G401.6 (cell line): ENCODE data around the gene MAP2K4.
"Not testable (repeated sequence)": the region's sequence is repeated elsewhere in the genome, so short reads cannot be mapped to it uniquely, and the experiment has no call there.

Experiments
- FAIRE-seq: peaks from 2 replicates; lab custom pipeline; 2012; peaks lifted over from hg19 to GRCh38; lab: Jason Lieb, UNC

Gene MAP2K4

DNA sequence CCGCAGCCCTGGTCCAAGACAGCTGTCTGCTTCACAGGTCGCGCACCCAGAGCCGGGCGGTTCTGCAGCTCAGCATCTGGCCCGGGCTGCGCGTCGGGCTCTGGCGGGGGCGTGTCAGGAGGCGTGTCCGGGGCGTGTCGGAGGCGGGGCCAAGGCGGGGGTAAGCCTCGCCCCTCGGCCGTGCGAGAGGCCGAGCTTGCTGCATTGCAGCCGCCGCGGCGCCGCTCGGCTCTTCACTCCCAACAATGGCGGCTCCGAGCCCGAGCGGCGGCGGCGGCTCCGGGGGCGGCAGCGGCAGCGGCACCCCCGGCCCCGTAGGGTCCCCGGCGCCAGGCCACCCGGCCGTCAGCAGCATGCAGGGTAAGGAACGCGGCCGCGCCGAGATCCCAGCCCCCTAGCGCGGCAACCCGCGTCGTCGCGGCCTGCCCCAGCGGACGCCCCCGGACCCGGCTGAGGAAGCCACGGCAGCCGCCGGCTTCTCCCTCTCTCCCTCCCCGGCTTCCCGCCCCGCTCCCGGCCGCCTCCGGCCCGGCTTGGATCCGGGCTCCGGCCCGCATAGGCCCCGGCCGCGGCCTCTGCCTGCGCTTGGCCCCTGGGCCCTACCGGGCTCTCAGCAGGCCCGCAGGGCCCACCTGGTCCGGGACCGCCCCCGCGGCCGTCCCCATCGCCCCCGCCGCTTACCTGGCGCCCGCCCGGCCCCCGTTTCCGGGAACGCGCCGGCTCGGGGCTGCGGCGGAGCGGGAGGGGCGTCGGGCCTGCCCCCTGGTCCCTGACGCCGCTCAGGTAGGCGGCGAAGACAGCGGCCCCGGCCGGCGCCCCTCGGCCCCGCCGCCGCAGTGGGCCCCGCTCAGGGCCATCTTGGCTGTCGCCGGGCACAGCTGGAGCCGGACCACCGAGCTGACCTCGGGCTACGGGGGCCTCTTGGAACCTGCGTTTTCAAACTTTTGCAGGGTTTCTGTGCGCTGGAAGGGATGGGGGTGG is at the start of gene MAP2K4:
Gene MAP2K4 (plus strand): TSS at position 236 of the 981 bp plus-strand sequence. CDS start 10 bp downstream, at position 246.
- FAIRE-seq = no peak

- FAIRE-seq = not testable (repeated sequence)
Observed at GRCh38 chr17:11972741-11973140, 47.9 kb upstream of the MAP2K4 start.

DNA sequence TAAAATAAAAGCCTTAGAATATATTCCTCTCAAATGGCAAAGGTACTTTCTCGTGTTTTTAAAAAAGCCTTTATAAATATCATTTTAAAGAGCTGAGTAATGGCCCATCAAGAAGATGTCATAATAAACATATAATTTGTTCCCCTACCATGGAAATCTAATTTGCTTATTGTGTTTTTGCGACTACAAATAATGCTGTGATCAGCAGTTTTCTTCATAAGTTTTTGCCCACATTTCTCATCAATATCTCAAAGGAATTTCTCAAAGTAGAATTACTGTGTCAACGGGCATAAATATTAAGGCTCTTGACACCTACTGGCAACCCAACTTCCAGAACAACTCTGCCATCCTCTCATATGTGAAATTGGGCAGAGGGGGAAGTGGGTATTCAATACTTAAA is 40.9 kb upstream of the MAP2K4 start:
- FAIRE-seq = no peak

DNA sequence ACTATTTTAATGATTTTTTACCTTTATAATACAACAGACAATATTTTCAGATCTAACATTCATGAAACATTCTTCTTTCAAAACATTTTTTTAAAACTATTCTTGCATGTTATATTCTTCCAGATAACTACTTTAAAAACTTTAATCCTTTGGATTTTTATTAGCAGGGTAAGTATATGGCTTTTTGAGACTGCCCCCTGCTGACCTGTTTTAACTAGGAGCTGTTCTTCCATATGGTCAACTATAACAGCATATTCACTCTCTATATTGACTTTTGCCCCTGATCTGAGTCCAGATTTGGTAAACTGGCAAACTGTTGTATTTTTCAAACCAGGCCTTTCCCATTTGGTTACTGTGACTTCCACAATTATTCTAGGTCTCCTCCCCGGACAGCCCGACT is 39.9 kb upstream of the MAP2K4 start:
- no peak for FAIRE-seq

- FAIRE-seq = no peak
Observed at GRCh38 chr17:11981862-11982261, 38.8 kb upstream of the MAP2K4 start.

DNA sequence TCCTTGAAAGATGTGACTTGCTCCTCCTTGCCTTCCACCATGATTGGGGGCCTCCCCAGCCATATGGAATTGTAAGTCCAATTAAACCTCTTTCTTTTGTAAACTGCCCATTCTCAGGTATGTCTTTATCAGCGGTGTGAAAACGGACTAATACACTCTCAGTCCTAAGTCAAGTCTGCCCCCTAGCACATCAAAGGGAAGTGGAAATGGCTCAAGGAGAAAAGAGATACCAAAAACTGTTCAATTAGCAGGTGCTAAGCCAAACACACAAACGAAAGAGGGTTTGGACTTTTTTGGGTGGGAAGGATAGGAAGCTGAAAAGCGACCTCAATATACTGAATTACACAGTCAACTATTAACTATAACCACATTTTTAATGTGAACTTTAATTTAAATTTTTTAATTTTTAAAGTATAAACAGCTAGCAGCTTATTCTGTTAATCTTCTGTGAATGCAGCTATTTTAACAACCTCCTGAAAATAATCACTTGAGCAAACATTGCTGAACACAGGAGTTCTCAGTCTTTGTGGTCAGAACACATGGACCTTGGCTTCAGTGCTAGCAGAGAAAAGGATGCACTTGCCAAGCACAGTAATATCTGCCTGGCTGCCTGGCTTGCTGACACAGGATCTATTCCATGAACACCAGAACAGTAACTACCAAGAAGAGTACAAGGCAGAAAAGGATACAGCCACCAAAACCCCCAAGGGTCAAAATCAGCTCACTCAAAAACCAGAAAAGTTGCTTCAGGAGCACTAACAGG is 34.3 kb upstream of the MAP2K4 start:
- FAIRE-seq = no peak

DNA sequence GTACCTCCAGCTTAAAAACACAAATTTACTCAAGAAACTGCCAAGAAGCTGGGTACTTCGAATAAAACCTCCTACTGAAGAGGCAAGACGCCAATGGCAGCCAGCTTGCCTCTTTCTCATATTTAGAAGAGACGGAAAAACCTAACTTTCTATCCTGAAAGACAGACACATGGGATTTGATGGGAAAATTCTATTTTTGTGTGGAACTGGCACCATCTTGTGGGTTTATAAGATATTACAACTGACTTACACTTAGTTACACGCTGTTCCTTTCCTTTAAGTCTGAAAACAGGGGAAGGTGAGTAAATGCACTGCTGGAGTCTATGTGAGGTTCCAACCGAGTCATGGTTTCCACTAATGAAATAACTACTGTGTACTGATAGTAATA is 33.7 kb upstream of the MAP2K4 start:
- FAIRE-seq = peak; percentile 93

- FAIRE-seq = no peak
Observed at GRCh38 chr17:11990363-11990983, 30.2 kb upstream of the MAP2K4 start.

DNA sequence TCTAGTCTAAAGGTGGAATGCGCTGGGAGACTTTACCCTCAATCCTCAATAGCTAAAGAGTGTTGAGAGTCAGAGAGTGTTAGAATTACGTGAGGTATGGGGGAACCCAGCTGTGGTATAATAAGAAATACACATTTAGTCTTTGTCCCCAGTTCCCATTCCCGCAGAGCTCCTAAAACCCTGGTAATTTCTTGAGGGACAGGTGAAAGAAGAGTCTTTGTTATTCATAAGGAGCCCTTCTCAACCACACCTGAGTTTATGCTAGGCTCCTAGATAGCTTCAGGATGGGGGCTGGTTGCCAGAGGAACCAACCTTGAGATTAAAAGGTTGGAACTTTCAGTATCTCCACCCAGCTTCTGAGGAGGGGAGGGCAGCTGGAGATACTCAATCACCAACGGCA is 29.2 kb upstream of the MAP2K4 start:
- no peak for FAIRE-seq

DNA sequence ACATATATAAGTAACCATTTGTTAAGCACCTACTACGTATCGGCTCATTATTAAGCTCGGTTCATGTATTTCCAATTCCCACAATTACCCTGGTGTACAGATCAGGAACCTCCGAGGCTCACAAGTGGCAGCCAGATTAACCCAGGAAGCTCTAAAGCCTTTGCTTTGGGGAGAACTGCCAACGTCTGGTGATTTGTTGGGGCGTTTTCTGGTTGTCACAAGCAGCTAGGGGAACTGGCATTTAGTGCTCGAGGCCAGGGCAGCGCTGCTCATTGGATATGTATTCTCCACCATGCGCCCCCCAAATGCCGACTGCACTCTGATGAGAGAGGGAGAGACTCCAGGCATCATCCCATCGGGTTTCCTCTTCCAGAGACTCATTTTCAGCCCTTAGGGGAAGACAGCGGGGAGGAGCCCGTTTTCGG is 23.9 kb upstream of the MAP2K4 start:
- no peak for FAIRE-seq

DNA sequence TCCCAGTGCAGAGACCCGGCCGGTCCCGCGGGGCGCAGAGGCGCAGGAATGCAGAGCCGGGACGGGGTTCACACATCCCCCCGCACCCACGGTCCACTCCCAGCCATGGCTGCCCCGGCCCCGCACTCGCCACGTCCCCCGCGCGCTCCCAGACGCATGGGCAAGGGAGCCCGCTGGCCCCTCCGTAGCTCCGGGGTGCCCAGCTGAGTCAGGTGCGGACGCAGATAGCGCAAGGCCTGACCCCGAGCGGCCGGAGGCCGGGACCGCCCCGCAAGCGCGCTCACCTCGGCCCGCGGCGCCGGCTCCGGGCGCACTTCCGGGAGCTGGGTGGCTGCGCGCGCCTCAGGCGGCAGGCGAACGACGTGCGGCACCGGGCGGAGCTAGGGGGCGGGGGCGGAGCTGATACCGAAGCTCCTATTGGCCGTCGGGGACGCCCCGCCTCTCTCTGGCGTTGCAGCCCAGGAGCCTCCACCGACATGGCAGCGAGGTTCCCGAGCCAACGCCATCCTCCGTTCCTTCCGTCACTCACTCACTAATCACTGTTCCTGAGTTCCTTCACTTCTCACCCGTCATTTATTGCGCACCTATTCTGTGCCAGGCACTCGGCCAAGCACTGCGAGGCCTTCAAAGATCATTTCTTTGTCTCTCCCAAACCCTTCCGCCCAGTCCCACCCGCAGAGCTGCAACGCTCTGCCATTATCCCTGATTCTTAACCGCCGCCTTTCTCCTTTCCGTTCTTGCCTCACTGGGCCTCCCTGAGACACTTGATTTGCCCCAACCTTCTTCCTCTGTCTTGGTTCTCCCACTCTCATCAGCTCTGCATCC is 23.3 kb upstream of the MAP2K4 start, which contains the start of gene ZNF18:
Gene ZNF18 (minus strand): TSS at position 329 of the 825 bp plus-strand sequence. CDS start 4,646 bp downstream, outside the sequence.
- FAIRE-seq = peak; percentile 33

- no peak for FAIRE-seq
Observed at GRCh38 chr17:11997972-11998233, 22.8 kb upstream of the MAP2K4 start.

GRCh38 chr17:11999696-12000095 is 21.0 kb upstream of the MAP2K4 start:
- no peak for FAIRE-seq

DNA sequence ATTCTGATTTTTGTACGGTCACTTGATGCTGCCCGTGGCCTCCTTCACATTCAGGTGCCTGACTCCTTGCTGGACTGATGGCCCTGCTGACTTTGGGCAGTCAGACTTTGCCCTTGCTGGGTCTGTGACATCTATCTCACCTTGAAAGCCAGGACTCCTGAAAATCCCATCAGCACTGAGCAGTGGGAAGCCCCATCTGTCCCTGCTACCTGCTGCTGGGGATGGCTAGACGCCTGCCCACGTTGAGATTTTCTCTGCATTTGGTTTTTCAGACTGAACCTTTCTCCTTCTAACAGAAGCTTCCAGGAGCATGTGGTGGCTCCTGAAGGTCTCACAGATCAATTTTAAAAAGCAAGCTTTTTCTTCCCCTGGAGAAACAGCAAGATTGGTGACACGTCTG is 13.2 kb upstream of the MAP2K4 start:
- FAIRE-seq = no peak

DNA sequence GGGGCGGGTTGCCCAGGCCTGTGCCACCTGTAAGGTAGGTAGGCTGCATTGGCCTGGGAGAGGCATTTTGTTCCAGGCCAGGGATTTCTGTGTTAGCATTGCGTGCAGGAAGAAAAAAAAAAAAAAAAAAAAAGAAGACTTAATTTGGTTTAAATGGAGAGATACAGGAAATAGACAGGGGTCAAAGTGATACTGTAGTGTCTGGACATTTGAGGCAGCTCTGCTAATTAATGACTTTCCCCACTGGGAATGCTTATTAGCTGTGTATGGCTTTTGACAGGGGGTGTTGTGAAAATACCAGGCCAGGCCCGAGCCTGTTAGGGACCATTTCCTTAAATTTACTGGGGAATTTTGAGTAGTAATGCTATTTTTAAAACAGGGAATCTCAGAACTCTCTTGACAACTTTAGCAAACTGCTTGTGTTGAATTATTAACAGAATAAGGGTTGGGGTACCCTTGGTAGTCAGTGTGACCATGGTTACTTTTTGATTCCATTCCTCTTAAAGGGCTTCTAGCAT is 1.0 kb downstream of the MAP2K4 start:
- FAIRE-seq = no peak

DNA sequence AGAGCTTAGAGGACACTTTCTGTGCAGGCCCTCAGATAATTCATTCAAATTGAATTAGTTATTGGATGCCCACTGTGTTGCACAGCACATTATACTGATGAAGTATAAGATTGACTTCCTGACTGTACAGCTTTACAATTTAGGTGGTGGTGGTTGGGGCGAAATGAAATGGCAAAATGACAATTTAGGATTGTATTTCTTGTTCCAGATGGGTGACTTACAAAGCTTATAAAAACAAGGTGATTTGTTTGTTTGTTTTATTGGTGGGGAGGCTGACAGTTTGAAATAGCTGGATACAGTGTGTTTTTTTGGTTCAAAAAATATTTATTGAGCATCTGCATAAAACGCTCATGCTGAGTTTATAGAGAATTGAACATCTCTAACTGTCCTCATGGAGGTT is 1.6 kb downstream of the MAP2K4 start:
- no peak for FAIRE-seq

- no peak for FAIRE-seq
Observed at GRCh38 chr17:12024327-12024726, 3.6 kb downstream of the MAP2K4 start.

GRCh38 chr17:12027658-12028057 is 7.0 kb downstream of the MAP2K4 start:
- no peak for FAIRE-seq

GRCh38 chr17:12028611-12029010 is 7.9 kb downstream of the MAP2K4 start:
- FAIRE-seq = no peak

DNA sequence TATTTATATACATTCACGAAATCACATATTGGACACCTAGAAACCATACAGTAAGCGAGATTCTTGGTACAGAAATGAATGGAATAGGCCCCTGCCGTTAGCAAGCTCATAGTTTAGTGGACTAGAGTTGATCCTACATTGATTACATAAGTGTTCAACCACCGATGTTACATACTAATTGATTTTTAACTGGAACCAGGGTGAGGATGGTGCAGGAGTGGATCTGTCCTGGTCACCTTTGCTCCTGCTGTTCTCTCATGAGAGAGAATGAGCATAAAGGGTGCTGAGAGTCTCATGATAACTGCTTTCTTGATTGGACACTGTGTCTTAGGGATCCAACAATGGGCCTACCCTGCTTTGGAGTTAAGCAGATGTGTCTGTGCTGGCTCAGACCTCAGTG is 13.9 kb downstream of the MAP2K4 start:
- no peak for FAIRE-seq

GRCh38 chr17:12035673-12036072 is 15.0 kb downstream of the MAP2K4 start:
- no peak for FAIRE-seq

DNA sequence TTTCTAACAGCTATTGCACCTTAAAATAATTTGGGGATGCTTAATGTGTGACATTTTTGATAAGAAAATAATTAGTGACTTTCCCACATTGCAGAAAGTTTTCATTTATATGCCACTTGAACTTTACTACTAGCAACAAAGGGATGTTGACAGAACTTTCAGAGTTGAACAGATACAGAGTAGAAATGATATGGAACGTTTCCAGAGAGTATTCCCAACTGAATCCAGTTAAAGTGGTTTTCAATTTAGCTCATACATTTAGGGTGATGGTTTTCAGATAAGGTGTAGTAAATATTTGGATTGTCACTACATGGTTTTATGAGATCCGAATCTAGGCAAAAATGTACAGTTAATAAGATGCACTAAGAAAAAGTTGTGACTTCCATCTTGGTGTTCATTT is 17.3 kb downstream of the MAP2K4 start:
- no peak for FAIRE-seq
